Measurements from ENCODE around the gene CANT1. TPM values are rescaled to one million over a fixed set of nuclear protein-coding genes. Genes with fewer than 3 reads are reported as not detected.

Gene CANT1
- total RNA-seq, 1 donor from 2014 or later, result 72.1 TPM

- Histone ChIP-seq H2AFZ (ENCODE audit: low read depth, low read length) (no peak overlapping the region), H3K9me3 (ENCODE audit: insufficient read depth, low read depth, low read length) (no peaks in the 10 kb centered on the region), H3K36me3 (ENCODE audit: insufficient read depth, low read length) (no peaks in the 10 kb centered on the region), H3K79me2 (ENCODE audit: insufficient read depth, low read length) (no peaks in the 10 kb centered on the region), H4K20me1 (ENCODE audit: insufficient read depth, low read length) (no peaks in the 10 kb centered on the region), H3K4me1 (ENCODE audit: insufficient read depth, low read length) (no peaks in the 10 kb centered on the region), H3K27me3 (ENCODE audit: insufficient read depth, low read length) (peaks cover 13% of the 10 kb centered on the region), H3K27ac (ENCODE audit: low read depth, low read length) (no peak overlapping the region), H3K9ac (ENCODE audit: low read length) (no peak overlapping the region), H3K4me2 (ENCODE audit: low read length) (no peak overlapping the region), H3K4me3 (ENCODE audit: insufficient read depth, low read depth, low read length) (no peak overlapping the region)
- H3K36me3 Mint-ChIP-seq (ENCODE audit: low read depth, unreplicated experiment), result no peaks in the 10 kb centered on the region
- no peak overlapping the region for H3K4me3 Mint-ChIP-seq (ENCODE audit: unreplicated experiment)
- peaks cover 35% of the 10 kb centered on the region for H3K27me3 Mint-ChIP-seq (ENCODE audit: low read depth, unreplicated experiment)
- TF ChIP-seq EZH2 (IDR thresholded peaks at IDR 0.05; ENCODE audit: insufficient read depth, low read length), result no peak
- no peak for TF ChIP-seq CTCF (IDR thresholded peaks at IDR 0.05; ENCODE audit: insufficient read depth, low read depth, low read length)
- H3K9me3 Mint-ChIP-seq (ENCODE audit: unreplicated experiment), result peaks cover 12% of the 10 kb centered on the region
- DNase-seq (ENCODE audit: low read depth) (no peak), FAIRE-seq (no peak)
- peak overlapping the region; percentile 23 for H3K27ac Mint-ChIP-seq (ENCODE audit: unreplicated experiment)
- H3K4me1 Mint-ChIP-seq (ENCODE audit: low read depth, unreplicated experiment), result no peaks in the 10 kb centered on the region
Observed at GRCh38 chr17:79017546-79018369, 8.2 kb upstream of the CANT1 start.

GRCh38 chr17:79014158-79014758 is 4.7 kb upstream of the CANT1 start:
- Histone ChIP-seq H2AFZ (ENCODE audit: low read depth, low read length) (no peak overlapping the region), H4K20me1 (ENCODE audit: insufficient read depth, low read length) (peaks cover under 1% of the 10 kb centered on the region), H3K4me1 (ENCODE audit: insufficient read depth, low read length) (peaks cover 12% of the 10 kb centered on the region), H3K9ac (ENCODE audit: low read length) (no peak overlapping the region), H3K9me3 (ENCODE audit: insufficient read depth, low read depth, low read length) (no peaks in the 10 kb centered on the region), H3K27me3 (ENCODE audit: insufficient read depth, low read length) (no peaks in the 10 kb centered on the region), H3K4me3 (ENCODE audit: insufficient read depth, low read depth, low read length) (no peak overlapping the region), H3K79me2 (ENCODE audit: insufficient read depth, low read length) (peaks cover 4% of the 10 kb centered on the region), H3K4me2 (ENCODE audit: low read length) (no peak overlapping the region), H3K36me3 (ENCODE audit: insufficient read depth, low read length) (no peaks in the 10 kb centered on the region), H3K27ac (ENCODE audit: low read depth, low read length) (no peak overlapping the region)
- no peak overlapping the region for H3K4me3 Mint-ChIP-seq (ENCODE audit: unreplicated experiment)
- H3K36me3 Mint-ChIP-seq (ENCODE audit: low read depth, unreplicated experiment), result no peaks in the 10 kb centered on the region
- FAIRE-seq, result no peak
- peaks cover 6% of the 10 kb centered on the region for H3K27me3 Mint-ChIP-seq (ENCODE audit: low read depth, unreplicated experiment)
- H3K4me1 Mint-ChIP-seq (ENCODE audit: low read depth, unreplicated experiment), result peaks cover 3% of the 10 kb centered on the region
- DNase-seq (ENCODE audit: low read depth), result no peak
- peaks cover 11% of the 10 kb centered on the region for H3K9me3 Mint-ChIP-seq (ENCODE audit: unreplicated experiment)
- no peak for TF ChIP-seq CTCF (IDR thresholded peaks at IDR 0.05; ENCODE audit: insufficient read depth, low read depth, low read length)
- TF ChIP-seq EZH2 (IDR thresholded peaks at IDR 0.05; ENCODE audit: insufficient read depth, low read length), result no peak
- H3K27ac Mint-ChIP-seq (ENCODE audit: unreplicated experiment), result no peak overlapping the region

Measured in astrocyte (in vitro differentiated cells and primary cell).